ENCODE results near the gene MYEOV.

Gene MYEOV

GRCh38 chr11:69299572-69299971, 5.6 kb downstream of the MYEOV start:
- intact Hi-C loops (cut with DNase I), result loop anchor here (5.0 kb wide), 1 partner anchor 343 kb away; the partner anchor contains the start of gene CCND1
- peak in 2 of 10 donors; percentile 53 to 61 for DNase-seq

GRCh38 chr11:69300120-69301060, 6.4 kb downstream of the MYEOV start:
- intact Hi-C loops (cut with DNase I), result no loop called here
- DNase-seq, result peak in 2 of 10 donors; percentile 34 to 53

GRCh38 chr11:69301081-69301454, 7.1 kb downstream of the MYEOV start:
- DNase-seq, result peak in 1 of 10 donors; percentile 20
- intact Hi-C loops (cut with DNase I), result no loop called here

- peak in 2 of 10 donors; percentile 58 to 76 for DNase-seq
Observed at GRCh38 chr11:69301455-69302401, 7.8 kb downstream of the MYEOV start.

GRCh38 chr11:69302447-69303020, 8.6 kb downstream of the MYEOV start:
- intact Hi-C loops (cut with DNase I), result no loop called here
- DNase-seq, result peak in 1 of 10 donors; percentile 67

More at GRCh38 chr11:69301455-69302401, 7.8 kb downstream of the MYEOV start:
- intact Hi-C loops (cut with DNase I), result no loop called here

- intact Hi-C loops (cut with DNase I), result no loop called here
Observed at GRCh38 chr11:69303427-69303826, 9.5 kb downstream of the MYEOV start.

GRCh38 chr11:69304258-69304657, 10.3 kb downstream of the MYEOV start:
- DNase-seq, result no peak
- intact Hi-C loops (cut with DNase I), result no loop called here

More at GRCh38 chr11:69303427-69303826, 9.5 kb downstream of the MYEOV start:
- DNase-seq, result peak in 1 of 10 donors; percentile 65

GRCh38 chr11:69304686-69305085, 10.7 kb downstream of the MYEOV start:
- intact Hi-C loops (cut with DNase I), result no loop called here
- DNase-seq, result no peak

GRCh38 chr11:69305885-69306540, 12.1 kb downstream of the MYEOV start:
- DNase-seq, result peak in 1 of 10 donors; percentile 65
- intact Hi-C loops (cut with DNase I), result no loop called here

- intact Hi-C loops (cut with DNase I), result no loop called here
Observed at GRCh38 chr11:69306821-69307220, 12.9 kb downstream of the MYEOV start.

GRCh38 chr11:69307421-69307820, 13.5 kb downstream of the MYEOV start:
- DNase-seq, result peak in 2 of 10 donors; percentile 36 to 49
- intact Hi-C loops (cut with DNase I), result no loop called here

More at GRCh38 chr11:69306821-69307220, 12.9 kb downstream of the MYEOV start:
- DNase-seq, result peak in 2 of 10 donors; percentile 41 to 53

- intact Hi-C loops (cut with DNase I), result no loop called here
- DNase-seq, result peak in 3 of 10 donors; percentile 4 to 58 (median 57)
Observed at GRCh38 chr11:69307871-69308431, 14.0 kb downstream of the MYEOV start.

GRCh38 chr11:69308491-69308911, 14.5 kb downstream of the MYEOV start:
- intact Hi-C loops (cut with DNase I), result no loop called here
- peak in 4 of 10 donors; percentile 4 to 79 (median 34) for DNase-seq

- peak in 3 of 10 donors; percentile 1 to 80 (median 31) for DNase-seq
- intact Hi-C loops (cut with DNase I), result no loop called here
Observed at GRCh38 chr11:69308936-69309615, 15.1 kb downstream of the MYEOV start.

- peak in 3 of 10 donors; percentile 2 to 51 (median 46) for DNase-seq
- intact Hi-C loops (cut with DNase I), result no loop called here
Observed at GRCh38 chr11:69309631-69310280, 15.8 kb downstream of the MYEOV start.

GRCh38 chr11:69310351-69310750, 16.4 kb downstream of the MYEOV start:
- peak in 1 of 10 donors; percentile 47 for DNase-seq
- intact Hi-C loops (cut with DNase I), result no loop called here

- intact Hi-C loops (cut with DNase I), result no loop called here
- DNase-seq, result peak in 2 of 10 donors; percentile 49 to 67
Observed at GRCh38 chr11:69310934-69311766, 17.2 kb downstream of the MYEOV start.
